NCI-H1694 (cell line): ENCODE measurements around the gene CXCL9.
"Not testable (repeated sequence)": the region's sequence is repeated elsewhere in the genome, so short reads cannot be mapped to it uniquely, and the experiment has no call there.

ENCODE experiments used
- DNase-seq: peaks from one replicate; lab custom pipeline; 2025; lab: John Stamatoyannopoulos, UW

CXCL9 gene

GRCh38 chr4:76011700-76012387 is 4.5 kb upstream of the CXCL9 start:
- no peak for DNase-seq

GRCh38 chr4:76011018-76011670 is 3.8 kb upstream of the CXCL9 start:
- DNase-seq = no peak

- DNase-seq = no peak
Observed at GRCh38 chr4:76010576-76010975, 3.3 kb upstream of the CXCL9 start.

GRCh38 chr4:76009311-76009710 is 2.0 kb upstream of the CXCL9 start:
- no peak for DNase-seq

GRCh38 chr4:76003620-76004019 is 3.7 kb downstream of the CXCL9 start:
- DNase-seq = no peak

- no peak for DNase-seq
Observed at GRCh38 chr4:76003035-76003434, 4.3 kb downstream of the CXCL9 start.

- DNase-seq = no peak
Observed at GRCh38 chr4:76002176-76002575, 5.1 kb downstream of the CXCL9 start.

- DNase-seq = no peak
Observed at GRCh38 chr4:76001700-76002099, 5.6 kb downstream of the CXCL9 start.

GRCh38 chr4:76000279-76000678 is 7.0 kb downstream of the CXCL9 start:
- DNase-seq = no peak

GRCh38 chr4:75998525-75999147 is 8.7 kb downstream of the CXCL9 start:
- DNase-seq = not testable (repeated sequence)

- no peak for DNase-seq
Observed at GRCh38 chr4:75997946-75998345, 9.4 kb downstream of the CXCL9 start.

- DNase-seq = no peak
Observed at GRCh38 chr4:75997081-75997480, 10.2 kb downstream of the CXCL9 start.

GRCh38 chr4:75995727-75996126 is 11.6 kb downstream of the CXCL9 start:
- peak; percentile 68 for DNase-seq

- DNase-seq = no peak
Observed at GRCh38 chr4:75992462-75992861, 14.8 kb downstream of the CXCL9 start.

GRCh38 chr4:75989846-75990528 is 17.3 kb downstream of the CXCL9 start:
- no peak for DNase-seq

GRCh38 chr4:75985116-75985515 is 22.2 kb downstream of the CXCL9 start:
- no peak for DNase-seq

GRCh38 chr4:75980576-75980975 is 26.7 kb downstream of the CXCL9 start:
- DNase-seq = no peak

GRCh38 chr4:75976177-75976576 is 31.1 kb downstream of the CXCL9 start:
- no peak for DNase-seq

GRCh38 chr4:75973766-75974165 is 33.5 kb downstream of the CXCL9 start:
- DNase-seq = no peak

- no peak for DNase-seq
Observed at GRCh38 chr4:75968084-75968483, 39.2 kb downstream of the CXCL9 start.

GRCh38 chr4:75963558-75963957 is 43.8 kb downstream of the CXCL9 start:
- DNase-seq = no peak

GRCh38 chr4:75962072-75962471 is 45.2 kb downstream of the CXCL9 start:
- not testable (repeated sequence) for DNase-seq

- DNase-seq = not testable (repeated sequence)
Observed at GRCh38 chr4:75958546-75958945, 48.8 kb downstream of the CXCL9 start.
